ENCODE results near the gene PTPRA. TPM values are rescaled to one million over a fixed set of nuclear protein-coding genes. Genes with fewer than 3 reads are reported as not detected.
A peak's percentile ranks its signal among the peaks of the same experiment; 100 is the strongest.

PTPRA gene
- total RNA-seq, 4 donors from 2014 or later, result 49.2 to 80.8 (median 60.4) TPM

GRCh38 chr20:3045042-3045815 is 171.9 kb downstream of the PTPRA start:
- H3K9me3 ChIP-seq, result no peaks in the 10 kb centered on the region
- H3K36me3 ChIP-seq, result peaks cover 10 to 41% (median 28%) of the 10 kb centered on the region in 4 donors
- peak; percentile 96 for DNase-seq (ENCODE audit: extremely low spot score)
- TF ChIP-seq EP300 (IDR thresholded peaks at IDR 0.05), result no peak
- no peak for TF ChIP-seq CTCF (IDR thresholded peaks at IDR 0.05)
- no peak for TF ChIP-seq POLR2A (IDR thresholded peaks at IDR 0.05; ENCODE audit: low read depth)
- no peak for TF ChIP-seq POLR2AphosphoS5 (IDR thresholded peaks at IDR 0.05)
- WGBS, result 7% methylated on average over 20 of the region's 24 CpGs
- intact Hi-C loops (cut with DNase I), result no loop called here
- peaks cover 30 to 46% (median 42%) of the 10 kb centered on the region in 4 donors for H3K4me1 ChIP-seq
- H3K4me3 ChIP-seq, result peak overlapping the region; percentile 87 to 99 (median 92)
- H3K27ac ChIP-seq (replicated peaks in 1 of 4), result peak overlapping the region; percentile 90 to 95 (median 92)
- no peaks in the 10 kb centered on the region for H3K27me3 ChIP-seq

GRCh38 chr20:3045816-3046676 is 172.8 kb downstream of the PTPRA start, which contains the start of gene MRPS26:
Gene MRPS26, plus strand, starts transcription at chr20:3046052. Its CDS starts 17 bp downstream, at chr20:3046069.
- H3K9me3 ChIP-seq, result no peaks in the 10 kb centered on the region
- TF ChIP-seq CTCF (IDR thresholded peaks at IDR 0.05) (no peak), POLR2A (IDR thresholded peaks at IDR 0.05; ENCODE audit: low read depth) (peak; percentile 22), EP300 (IDR thresholded peaks at IDR 0.05) (no peak), POLR2AphosphoS5 (IDR thresholded peaks at IDR 0.05) (peak; percentile 85 to 86)
- WGBS, result 0% methylated on average over 2 of the region's 104 CpGs
- intact Hi-C loops (cut with DNase I), result no loop called here
- H3K4me1 ChIP-seq, result peaks cover 30 to 46% (median 42%) of the 10 kb centered on the region in 4 donors
- H3K27ac ChIP-seq (replicated peaks in 1 of 4), result peak within 1 kb of the TSS; percentile 90 to 95 (median 92)
- H3K4me3 ChIP-seq, result peak within 1 kb of the TSS; percentile 87 to 99 (median 92)
- peak; percentile 96 for DNase-seq (ENCODE audit: extremely low spot score)
- peaks cover 10 to 32% (median 24%) of the 10 kb centered on the region in 4 donors for H3K36me3 ChIP-seq
- H3K27me3 ChIP-seq, result no peaks in the 10 kb centered on the region

- DNase-seq (ENCODE audit: extremely low spot score), result no peak
Measured at GRCh38 chr20:3046677-3047462, 173.6 kb downstream of the PTPRA start.

More at GRCh38 chr20:3046677-3047462, 173.6 kb downstream of the PTPRA start:
- Histone ChIP-seq H3K4me1 (peaks cover 27 to 40% (median 37%) of the 10 kb centered on the region in 4 donors), H3K4me3 (peak overlapping the region; percentile 87 to 99 (median 92)), H3K36me3 (peaks cover 10 to 31% (median 24%) of the 10 kb centered on the region in 4 donors), H3K27ac (replicated peaks in 1 of 4) (peak overlapping the region; percentile 90 to 95 (median 92)), H3K9me3 (no peaks in the 10 kb centered on the region), H3K27me3 (no peaks in the 10 kb centered on the region)
- TF ChIP-seq POLR2A (IDR thresholded peaks at IDR 0.05; ENCODE audit: low read depth) (no peak), CTCF (IDR thresholded peaks at IDR 0.05) (no peak), EP300 (IDR thresholded peaks at IDR 0.05) (no peak), POLR2AphosphoS5 (IDR thresholded peaks at IDR 0.05) (no peak)
- intact Hi-C loops (cut with DNase I), result no loop called here
- WGBS, result 50% methylated on average over 32 of the region's 39 CpGs

Measured in esophagus muscularis mucosa (tissue), 4 donors.